Measurements from ENCODE around the gene ZFPM1.

ZFPM1 gene

DNA sequence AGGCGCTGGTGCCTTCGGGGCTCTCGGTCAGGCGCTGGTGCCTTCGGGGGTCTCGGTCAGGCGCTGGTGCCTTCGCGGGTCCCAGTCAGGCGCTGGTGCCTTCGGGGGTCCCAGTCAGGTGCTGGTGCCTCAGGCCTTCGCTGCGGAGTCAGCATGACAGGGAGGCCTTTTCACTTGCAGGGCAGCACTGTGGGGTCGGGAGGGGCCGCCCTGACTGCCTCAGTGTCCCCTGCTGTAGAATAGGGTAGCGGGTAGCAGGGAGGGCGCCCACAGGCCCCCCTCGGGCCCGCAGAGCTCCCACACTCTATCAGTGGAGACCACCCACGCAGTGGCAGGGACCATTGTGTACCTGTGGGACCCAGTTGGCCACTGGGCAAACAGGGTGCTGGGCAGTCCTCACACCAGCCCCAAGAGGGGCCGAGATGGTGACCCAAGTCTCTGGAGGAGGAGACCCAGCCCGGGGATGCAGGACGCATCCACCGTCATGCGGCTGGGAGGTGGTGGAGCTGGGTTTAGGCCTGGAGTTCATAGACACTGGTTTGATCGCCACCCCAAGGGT lies 38.0 kb downstream of the ZFPM1 start:
- no peak overlapping the region for H3K9ac ChIP-seq
- H3K4me2 ChIP-seq: no peak overlapping the region
- H3K4me1 ChIP-seq (ENCODE audit: low read depth, poor library complexity, severe bottlenecking): no peaks in the 10 kb centered on the region
- H3K4me3 ChIP-seq (IDR thresholded peaks at IDR 0.05; ENCODE audit: insufficient read depth, low read depth, low read length): no peak overlapping the region
- H3K27ac ChIP-seq: no peak overlapping the region
- peaks cover 55% of the 10 kb centered on the region for H3K27me3 ChIP-seq (ENCODE audit: insufficient read depth, low read depth)
- no peaks in the 10 kb centered on the region for H4K20me1 ChIP-seq (ENCODE audit: insufficient read depth)
- no peak overlapping the region for H2AFZ ChIP-seq (ENCODE audit: low read depth)
- H3K36me3 ChIP-seq (ENCODE audit: insufficient read depth): no peaks in the 10 kb centered on the region
- H3K79me2 ChIP-seq (ENCODE audit: insufficient read depth, low read depth): no peaks in the 10 kb centered on the region
- TF ChIP-seq, protein P1, sequence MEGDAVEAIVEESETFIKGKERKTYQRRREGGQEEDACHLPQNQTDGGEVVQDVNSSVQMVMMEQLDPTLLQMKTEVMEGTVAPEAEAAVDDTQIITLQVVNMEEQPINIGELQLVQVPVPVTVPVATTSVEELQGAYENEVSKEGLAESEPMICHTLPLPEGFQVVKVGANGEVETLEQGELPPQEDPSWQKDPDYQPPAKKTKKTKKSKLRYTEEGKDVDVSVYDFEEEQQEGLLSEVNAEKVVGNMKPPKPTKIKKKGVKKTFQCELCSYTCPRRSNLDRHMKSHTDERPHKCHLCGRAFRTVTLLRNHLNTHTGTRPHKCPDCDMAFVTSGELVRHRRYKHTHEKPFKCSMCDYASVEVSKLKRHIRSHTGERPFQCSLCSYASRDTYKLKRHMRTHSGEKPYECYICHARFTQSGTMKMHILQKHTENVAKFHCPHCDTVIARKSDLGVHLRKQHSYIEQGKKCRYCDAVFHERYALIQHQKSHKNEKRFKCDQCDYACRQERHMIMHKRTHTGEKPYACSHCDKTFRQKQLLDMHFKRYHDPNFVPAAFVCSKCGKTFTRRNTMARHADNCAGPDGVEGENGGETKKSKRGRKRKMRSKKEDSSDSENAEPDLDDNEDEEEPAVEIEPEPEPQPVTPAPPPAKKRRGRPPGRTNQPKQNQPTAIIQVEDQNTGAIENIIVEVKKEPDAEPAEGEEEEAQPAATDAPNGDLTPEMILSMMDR (conservative IDR thresholded peaks at IDR 0.05; ENCODE audit: low read depth, low read length): no peak

DNA sequence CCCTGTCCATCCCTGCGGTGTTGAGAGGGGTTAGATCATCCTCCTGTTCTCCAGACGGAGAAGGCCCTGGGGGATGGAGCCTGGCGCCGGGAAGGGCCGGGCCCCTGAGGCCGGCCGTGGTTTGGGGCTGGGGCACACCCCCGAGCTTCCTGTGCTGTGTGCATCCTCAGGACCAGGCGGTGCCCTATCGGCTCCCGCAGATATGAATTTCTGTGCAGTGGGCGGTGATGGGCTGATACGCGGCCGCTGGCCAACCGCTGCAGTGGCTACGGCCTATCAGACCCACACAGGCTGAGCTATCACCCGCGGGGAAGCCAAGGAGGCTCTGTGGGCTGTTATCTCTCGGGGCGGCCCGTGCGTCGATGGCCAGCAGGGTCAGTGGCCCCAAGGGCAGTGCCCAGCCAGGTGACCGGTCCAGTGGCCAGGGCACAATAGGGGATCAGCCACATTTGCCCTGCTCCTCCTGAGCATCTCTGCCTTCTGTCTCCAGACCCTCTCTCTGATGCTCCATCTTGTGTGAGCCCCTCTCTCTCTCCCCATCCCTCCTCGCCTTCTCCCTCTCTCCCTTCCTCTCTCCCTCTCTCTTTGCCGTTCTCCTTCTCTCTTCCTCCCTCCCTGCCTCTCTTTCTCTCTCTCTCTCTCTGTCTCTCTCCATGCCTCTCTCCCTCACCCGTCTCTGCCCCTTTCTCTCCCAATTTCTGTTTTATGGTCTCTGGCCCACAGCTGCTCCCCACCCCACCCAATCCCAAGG lies 38.7 kb downstream of the ZFPM1 start:
- Histone ChIP-seq H3K79me2 (ENCODE audit: insufficient read depth, low read depth) (no peaks in the 10 kb centered on the region), H3K4me3 (IDR thresholded peaks at IDR 0.05; ENCODE audit: insufficient read depth, low read depth, low read length) (no peak overlapping the region), H3K27ac (no peak overlapping the region), H3K27me3 (ENCODE audit: insufficient read depth, low read depth) (peaks cover 60% of the 10 kb centered on the region), H4K20me1 (ENCODE audit: insufficient read depth) (no peaks in the 10 kb centered on the region), H3K36me3 (ENCODE audit: insufficient read depth) (no peaks in the 10 kb centered on the region), H3K4me1 (ENCODE audit: low read depth, poor library complexity, severe bottlenecking) (no peaks in the 10 kb centered on the region), H2AFZ (ENCODE audit: low read depth) (no peak overlapping the region), H3K4me2 (no peak overlapping the region), H3K9ac (no peak overlapping the region)
- TF ChIP-seq, protein P1 (conservative IDR thresholded peaks at IDR 0.05; ENCODE audit: low read depth, low read length): no peak

DNA sequence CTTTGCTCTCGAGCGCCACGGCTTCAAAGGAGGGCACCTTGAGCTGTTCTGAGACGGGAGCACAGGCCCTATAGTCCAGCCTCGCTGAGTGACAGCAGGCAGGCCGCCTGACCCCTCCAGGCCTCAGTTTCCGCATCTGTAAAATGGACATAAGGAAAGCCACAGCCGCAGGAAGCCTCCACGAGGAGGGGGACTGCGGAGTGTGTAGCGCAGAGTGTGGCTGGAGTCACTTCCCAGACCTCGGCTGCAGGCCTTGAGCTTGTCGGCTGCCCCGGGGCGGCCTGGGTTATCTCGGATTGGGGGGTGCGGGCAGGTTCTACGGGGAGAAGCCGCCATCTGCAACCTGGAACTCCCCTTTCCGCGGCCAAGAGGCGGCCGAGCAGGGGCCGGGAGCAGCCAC lies 40.8 kb downstream of the ZFPM1 start:
- TF ChIP-seq, protein P1 (conservative IDR thresholded peaks at IDR 0.05; ENCODE audit: low read depth, low read length): no peak
- Histone ChIP-seq H3K4me2 (no peak overlapping the region), H3K4me1 (ENCODE audit: low read depth, poor library complexity, severe bottlenecking) (no peaks in the 10 kb centered on the region), H4K20me1 (ENCODE audit: insufficient read depth) (no peaks in the 10 kb centered on the region), H3K9ac (no peak overlapping the region), H3K27ac (no peak overlapping the region), H2AFZ (ENCODE audit: low read depth) (no peak overlapping the region), H3K36me3 (ENCODE audit: insufficient read depth) (no peaks in the 10 kb centered on the region), H3K4me3 (IDR thresholded peaks at IDR 0.05; ENCODE audit: insufficient read depth, low read depth, low read length) (no peak overlapping the region), H3K27me3 (ENCODE audit: insufficient read depth, low read depth) (peaks cover 64% of the 10 kb centered on the region), H3K79me2 (ENCODE audit: insufficient read depth, low read depth) (no peaks in the 10 kb centered on the region)

DNA sequence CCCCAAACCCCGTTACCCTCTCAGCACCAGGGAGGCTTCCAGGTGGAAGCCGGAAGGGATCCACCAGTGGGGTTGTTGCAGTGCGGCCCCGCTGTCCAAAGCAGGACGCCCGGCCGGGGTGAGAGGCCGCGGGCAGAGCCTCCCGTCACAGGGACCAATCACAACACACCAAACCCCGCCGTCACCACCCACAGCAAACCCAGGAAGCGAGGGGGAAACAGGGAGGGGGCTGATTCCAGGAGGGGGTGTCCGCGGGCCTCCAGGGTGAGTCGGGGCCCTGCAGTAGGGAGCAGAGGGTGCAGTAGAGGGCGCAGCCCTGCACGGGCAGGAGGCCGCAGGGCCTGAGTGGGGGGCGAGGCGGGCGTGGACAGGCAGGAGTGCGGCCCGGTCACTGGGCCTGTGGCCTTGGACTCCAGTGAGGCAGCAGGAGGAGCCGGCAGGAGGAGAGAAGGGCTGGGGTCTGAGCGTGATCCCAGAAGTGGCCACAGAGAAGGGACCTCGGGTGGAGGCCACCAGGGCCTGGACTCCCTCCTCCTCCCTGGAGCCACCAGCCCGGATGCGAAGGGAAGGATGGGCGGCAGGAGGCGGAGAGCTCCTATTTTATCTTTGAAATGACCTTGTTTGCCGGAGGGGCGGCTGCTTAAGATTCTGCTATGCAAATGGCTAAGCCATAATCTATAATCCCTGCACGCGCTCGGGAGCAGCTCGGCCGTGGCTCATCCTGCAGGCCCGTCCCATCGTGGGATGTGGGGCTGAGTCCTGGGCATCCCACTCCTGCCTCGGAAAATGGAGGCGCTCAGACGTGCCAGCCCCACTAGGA lies 41.5 kb downstream of the ZFPM1 start:
- Histone ChIP-seq H3K27ac (no peak overlapping the region), H3K4me3 (IDR thresholded peaks at IDR 0.05; ENCODE audit: insufficient read depth, low read depth, low read length) (no peak overlapping the region), H4K20me1 (ENCODE audit: insufficient read depth) (no peaks in the 10 kb centered on the region), H3K4me1 (ENCODE audit: low read depth, poor library complexity, severe bottlenecking) (no peaks in the 10 kb centered on the region), H3K36me3 (ENCODE audit: insufficient read depth) (no peaks in the 10 kb centered on the region), H2AFZ (ENCODE audit: low read depth) (no peak overlapping the region), H3K79me2 (ENCODE audit: insufficient read depth, low read depth) (no peaks in the 10 kb centered on the region), H3K9ac (no peak overlapping the region), H3K27me3 (ENCODE audit: insufficient read depth, low read depth) (peaks cover 65% of the 10 kb centered on the region), H3K4me2 (no peak overlapping the region)
- TF ChIP-seq, protein P1 (conservative IDR thresholded peaks at IDR 0.05; ENCODE audit: low read depth, low read length): no peak
